ENCODE results near the gene AANAT.

DNA sequence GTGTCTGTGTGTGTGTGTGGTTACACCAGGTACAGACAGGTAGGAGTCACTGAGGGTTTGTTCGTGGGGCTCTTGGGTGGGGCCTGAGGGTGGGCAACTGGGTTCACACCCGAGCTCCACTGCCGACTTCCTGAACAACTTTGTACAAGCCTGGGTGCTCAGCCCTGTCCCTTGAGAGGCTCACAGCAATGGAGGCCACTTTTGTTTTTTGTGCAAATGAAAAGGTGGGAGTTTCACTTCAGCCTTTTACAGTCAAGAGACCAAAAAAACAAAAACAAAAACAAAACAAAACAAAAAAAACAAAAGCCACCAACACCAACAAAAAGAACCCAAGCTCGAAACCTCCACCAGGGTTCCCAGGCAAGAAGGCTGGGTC, 31.5 kb downstream of the AANAT start:
- TF ChIP-seq, protein P1, sequence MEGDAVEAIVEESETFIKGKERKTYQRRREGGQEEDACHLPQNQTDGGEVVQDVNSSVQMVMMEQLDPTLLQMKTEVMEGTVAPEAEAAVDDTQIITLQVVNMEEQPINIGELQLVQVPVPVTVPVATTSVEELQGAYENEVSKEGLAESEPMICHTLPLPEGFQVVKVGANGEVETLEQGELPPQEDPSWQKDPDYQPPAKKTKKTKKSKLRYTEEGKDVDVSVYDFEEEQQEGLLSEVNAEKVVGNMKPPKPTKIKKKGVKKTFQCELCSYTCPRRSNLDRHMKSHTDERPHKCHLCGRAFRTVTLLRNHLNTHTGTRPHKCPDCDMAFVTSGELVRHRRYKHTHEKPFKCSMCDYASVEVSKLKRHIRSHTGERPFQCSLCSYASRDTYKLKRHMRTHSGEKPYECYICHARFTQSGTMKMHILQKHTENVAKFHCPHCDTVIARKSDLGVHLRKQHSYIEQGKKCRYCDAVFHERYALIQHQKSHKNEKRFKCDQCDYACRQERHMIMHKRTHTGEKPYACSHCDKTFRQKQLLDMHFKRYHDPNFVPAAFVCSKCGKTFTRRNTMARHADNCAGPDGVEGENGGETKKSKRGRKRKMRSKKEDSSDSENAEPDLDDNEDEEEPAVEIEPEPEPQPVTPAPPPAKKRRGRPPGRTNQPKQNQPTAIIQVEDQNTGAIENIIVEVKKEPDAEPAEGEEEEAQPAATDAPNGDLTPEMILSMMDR (IDR thresholded peaks at IDR 0.05): no peak
- no peak for TF ChIP-seq POLR2A (IDR thresholded peaks at IDR 0.05)

All from right lobe of liver (tissue), 4 donors.